Myocyte (in vitro differentiated cells): Measurements from ENCODE around the gene RUNX1. TPM values are rescaled to one million over a fixed set of nuclear protein-coding genes. Genes with fewer than 3 reads are reported as not detected.

ENCODE experiments used
- DNase-seq: peaks from one replicate; pipeline ENCODE4 v3.0.0-alpha.2; 2012; ENCODE audit warnings: low read depth
- total RNA-seq: library from RNA; depleted of rRNA; stranded (reverse); fragments of >200 nt; gene quantifications from 2 replicates; pipeline ENCODE4 v1.2.3, GENCODE V29; 2014

The RUNX1 gene
- total RNA-seq, 1 donor from 2014 or later = 166 TPM

- DNase-seq = no peak
These were observed 214.8 kb downstream of the RUNX1 start for GRCh38 chr21:34834290-34834689.

DNA sequence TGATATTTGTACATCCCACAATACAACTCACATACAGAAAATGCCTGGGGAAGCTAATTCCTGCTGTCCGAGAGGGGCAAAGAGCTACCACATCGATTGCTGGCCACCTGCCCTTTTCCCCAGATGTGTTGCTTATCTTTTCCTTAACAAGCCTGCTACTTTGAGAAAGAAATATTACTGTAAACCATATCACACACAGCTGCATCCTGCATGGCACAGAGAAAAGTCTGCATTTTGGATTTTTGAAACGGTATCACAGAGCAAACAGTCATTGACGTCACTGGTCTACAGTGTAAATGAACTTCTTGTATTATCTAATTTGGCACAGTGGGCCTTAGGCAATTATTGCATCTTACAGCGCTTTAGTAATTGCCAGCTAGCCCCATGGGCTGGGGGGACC is 215.6 kb downstream of the RUNX1 start:
- DNase-seq = no peak

- DNase-seq = no peak
These were observed 218.5 kb downstream of the RUNX1 start for GRCh38 chr21:34830386-34831170.

- no peak for DNase-seq
These were observed 221.5 kb downstream of the RUNX1 start for GRCh38 chr21:34827445-34828235.

GRCh38 chr21:34826836-34827235 is 222.3 kb downstream of the RUNX1 start:
- DNase-seq = no peak

GRCh38 chr21:34825948-34826548 is 223.1 kb downstream of the RUNX1 start:
- no peak for DNase-seq

GRCh38 chr21:34825101-34825500 is 224.0 kb downstream of the RUNX1 start:
- no peak for DNase-seq

DNA sequence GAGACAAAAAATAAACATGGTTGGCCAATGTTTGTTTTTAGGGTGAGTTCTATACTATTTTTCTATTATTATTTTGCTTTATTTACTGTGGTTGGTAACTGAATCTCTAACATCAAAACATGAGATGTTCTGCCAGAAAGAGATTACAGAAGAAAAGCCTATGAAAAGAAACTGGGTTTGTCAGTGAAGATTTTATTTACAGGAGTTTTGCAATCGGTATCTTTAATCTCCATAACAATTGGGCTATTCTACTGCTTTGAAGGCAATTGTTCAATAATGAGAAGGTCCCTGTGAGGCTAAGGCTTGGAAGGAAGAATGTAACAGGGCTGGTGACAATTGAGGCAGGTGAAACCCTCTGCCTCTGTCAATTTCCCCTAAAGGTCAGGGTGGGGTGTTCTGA is 224.8 kb downstream of the RUNX1 start:
- DNase-seq = no peak

GRCh38 chr21:34822942-34823341 is 226.2 kb downstream of the RUNX1 start:
- peak; percentile 66 for DNase-seq

- DNase-seq = no peak
These were observed 226.9 kb downstream of the RUNX1 start for GRCh38 chr21:34822168-34822567.

DNA sequence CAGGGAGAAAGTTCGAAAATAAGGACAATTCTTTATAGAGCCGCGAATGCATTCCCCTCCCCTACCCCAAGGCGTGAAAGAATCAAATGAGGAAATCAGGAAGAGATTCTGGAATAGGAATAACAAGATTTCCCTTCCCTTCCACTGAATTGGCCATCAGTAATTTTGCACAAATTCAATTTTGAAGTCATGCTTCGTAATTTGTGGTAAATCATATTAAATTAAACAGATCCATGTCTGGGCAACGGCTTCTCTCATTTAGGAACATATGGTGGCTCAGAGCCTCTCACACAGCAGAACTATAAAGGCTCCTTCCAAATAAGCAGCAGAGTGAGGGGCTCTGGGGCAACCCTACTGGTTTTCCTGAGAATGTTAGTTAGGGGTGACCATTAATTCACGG is 227.4 kb downstream of the RUNX1 start:
- DNase-seq = no peak

- DNase-seq = no peak
These were observed 229.1 kb downstream of the RUNX1 start for GRCh38 chr21:34820051-34820450.

- peak; percentile 89 for DNase-seq
These were observed 229.6 kb downstream of the RUNX1 start for GRCh38 chr21:34819357-34819999.

DNA sequence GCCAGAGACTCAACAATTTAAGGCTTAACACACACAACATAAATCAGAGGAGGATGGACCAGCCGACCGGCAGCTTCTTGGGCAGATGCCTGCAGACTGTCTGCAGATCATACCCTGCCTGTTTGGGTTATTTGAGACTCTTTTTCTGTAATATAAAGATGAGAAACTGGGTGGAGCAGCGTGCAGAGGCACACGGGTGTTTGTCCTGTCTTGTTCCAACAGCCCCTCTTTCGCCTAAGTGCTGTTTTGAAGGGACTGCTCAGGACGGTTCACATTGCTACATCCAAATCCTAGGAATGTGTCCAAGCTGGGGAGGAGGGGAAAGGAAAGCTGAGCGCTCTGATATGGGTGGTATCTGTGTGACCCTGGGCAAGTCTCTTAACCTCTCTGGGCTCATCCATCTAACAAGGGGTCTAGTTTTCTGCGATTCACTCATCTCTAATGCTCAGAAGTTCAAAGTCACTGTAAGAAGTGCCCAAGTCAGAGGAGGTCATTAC is 230.4 kb downstream of the RUNX1 start:
- DNase-seq = no peak

DNA sequence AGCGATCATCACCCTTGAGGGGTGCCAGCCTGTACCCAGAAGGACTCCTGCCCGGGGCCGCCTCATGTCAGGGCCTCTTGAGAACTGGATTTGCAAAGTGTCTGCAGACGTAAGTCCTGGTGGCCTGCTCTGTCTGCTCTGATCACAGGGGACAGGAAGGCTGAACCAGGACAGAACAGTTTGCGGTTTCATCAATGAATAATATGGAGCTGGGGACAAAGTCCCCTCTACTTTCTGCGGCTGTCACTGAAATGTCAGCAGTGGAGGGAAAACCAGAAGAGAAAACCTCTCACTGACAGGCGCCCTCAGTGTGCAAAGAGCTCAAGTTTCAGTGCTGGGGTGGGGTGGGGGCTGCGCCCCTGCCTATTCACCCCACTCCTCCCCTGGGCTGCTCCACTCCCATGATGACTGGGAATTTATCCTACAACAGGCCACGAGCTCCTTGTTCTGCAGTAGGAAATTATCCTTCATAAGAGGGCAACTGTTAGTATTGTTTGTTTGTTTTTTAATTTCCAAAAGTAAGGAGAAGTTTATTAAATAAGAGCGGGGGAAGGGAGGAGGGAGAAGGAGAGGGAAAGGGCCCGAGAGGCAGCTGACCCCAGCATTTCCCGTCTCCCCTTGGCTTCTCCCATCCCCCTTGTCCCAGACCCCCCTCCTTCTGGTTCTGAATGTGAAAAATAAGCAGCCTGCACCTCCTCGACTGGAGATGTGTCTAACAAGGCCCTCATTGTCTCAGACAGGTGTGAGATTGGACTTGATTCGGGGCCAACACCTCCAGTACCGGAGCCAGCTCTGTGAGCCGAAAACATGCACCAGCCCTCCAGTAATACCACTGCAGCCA is 231.1 kb downstream of the RUNX1 start:
- DNase-seq = no peak

DNA sequence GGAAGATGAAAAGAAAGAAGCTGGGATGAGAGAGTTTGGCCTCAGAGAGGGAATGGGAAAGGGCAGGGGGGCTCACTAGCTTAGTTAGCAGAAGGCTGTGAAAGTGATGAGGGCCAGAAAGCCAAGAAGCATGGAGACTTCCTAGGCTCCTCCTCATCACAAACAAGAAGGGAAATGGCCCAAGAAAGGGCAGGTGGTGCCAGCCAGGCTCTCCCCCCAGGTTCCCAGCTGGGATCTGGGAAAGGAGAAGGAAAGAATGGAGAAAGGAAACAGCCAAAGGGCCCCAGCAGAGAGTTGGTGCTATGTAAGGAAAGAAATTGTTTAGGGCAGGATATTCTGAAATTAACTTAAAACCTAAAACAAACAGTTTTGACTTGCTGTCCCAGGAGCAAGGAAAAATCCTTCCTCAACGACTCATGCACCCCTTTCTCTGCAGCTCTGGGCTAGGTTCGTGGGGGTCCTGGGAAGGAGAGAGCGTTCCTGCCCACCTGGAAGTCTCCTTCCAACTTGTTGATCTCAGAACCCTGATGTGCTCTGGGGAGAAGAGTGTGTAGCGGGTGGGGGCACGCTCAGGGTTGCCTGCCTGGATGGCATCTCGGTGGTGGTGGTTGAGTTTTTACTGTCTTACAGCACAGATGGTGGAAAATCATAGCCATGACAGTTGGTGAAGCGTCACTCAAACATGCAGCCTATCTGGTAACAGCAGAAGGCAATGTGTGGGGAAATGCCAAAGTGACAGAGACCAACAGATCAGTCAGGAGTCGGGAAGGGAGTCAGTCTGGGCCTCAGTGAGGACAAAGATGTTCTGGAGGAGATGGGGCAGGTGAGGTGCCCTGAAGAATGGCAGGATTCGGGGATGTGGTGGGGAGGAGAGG is 233.0 kb downstream of the RUNX1 start:
- peak; percentile 64 for DNase-seq

- DNase-seq = no peak
These were observed 234.6 kb downstream of the RUNX1 start for GRCh38 chr21:34814529-34814951.

GRCh38 chr21:34813266-34813894 is 235.7 kb downstream of the RUNX1 start:
- no peak for DNase-seq
